Activated CD4-positive, alpha-beta T cell treated with anti-CD3 and anti-CD28 coated beads for 36 hours (primary cell): ENCODE results near the gene IPCEF1. TPM values are rescaled to one million over a fixed set of nuclear protein-coding genes. Genes with fewer than 3 reads are reported as not detected.

Experiments
- total RNA-seq, 2 experiments: library from RNA; stranded (reverse); gene quantifications; one replicate each; pipeline ENCODE4 v1.2.3, GENCODE V29; 2021

IPCEF1 gene
- total RNA-seq, 2 experiments from 2014 or later, result 10.9 to 11.6 TPM

Other genes with a start within 250 kb of the IPCEF1 start
- under 1 TPM; 0.34 to 0.58 TPM for gene CNKSR3, start 153.9 kb upstream of the IPCEF1 start, total RNA-seq